Measurements from ENCODE around the gene FAM221A.

DNA sequence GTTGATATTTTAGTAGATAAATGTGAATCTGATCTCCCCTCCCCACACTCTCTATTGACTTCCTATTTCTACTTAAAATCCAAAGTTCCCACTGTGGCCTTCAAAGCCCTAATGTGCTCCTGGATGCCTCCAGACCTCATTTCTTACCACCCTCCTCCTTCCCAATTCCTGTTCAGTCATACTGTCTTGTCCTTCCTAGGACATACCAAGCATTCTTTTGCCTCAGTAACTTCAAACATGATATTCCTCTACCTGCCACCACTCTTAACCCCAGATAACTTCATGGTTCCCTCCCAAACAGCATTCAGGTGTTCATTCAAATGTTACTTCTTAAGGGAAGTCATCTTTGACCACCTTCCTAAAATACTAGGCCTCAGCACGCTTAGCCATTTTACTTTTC lies 34.2 kb upstream of the FAM221A start:
- TF ChIP-seq, protein P1, sequence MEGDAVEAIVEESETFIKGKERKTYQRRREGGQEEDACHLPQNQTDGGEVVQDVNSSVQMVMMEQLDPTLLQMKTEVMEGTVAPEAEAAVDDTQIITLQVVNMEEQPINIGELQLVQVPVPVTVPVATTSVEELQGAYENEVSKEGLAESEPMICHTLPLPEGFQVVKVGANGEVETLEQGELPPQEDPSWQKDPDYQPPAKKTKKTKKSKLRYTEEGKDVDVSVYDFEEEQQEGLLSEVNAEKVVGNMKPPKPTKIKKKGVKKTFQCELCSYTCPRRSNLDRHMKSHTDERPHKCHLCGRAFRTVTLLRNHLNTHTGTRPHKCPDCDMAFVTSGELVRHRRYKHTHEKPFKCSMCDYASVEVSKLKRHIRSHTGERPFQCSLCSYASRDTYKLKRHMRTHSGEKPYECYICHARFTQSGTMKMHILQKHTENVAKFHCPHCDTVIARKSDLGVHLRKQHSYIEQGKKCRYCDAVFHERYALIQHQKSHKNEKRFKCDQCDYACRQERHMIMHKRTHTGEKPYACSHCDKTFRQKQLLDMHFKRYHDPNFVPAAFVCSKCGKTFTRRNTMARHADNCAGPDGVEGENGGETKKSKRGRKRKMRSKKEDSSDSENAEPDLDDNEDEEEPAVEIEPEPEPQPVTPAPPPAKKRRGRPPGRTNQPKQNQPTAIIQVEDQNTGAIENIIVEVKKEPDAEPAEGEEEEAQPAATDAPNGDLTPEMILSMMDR (IDR thresholded peaks at IDR 0.05), result no peak
- no peak for TF ChIP-seq POLR2A (IDR thresholded peaks at IDR 0.05)

All from heart left ventricle (tissue), 13 donors.